ENCODE data around the gene PCLO.
"Not testable (repeated sequence)": the region's sequence is repeated elsewhere in the genome, so short reads cannot be mapped to it uniquely, and the experiment has no call there.

The PCLO gene

DNA sequence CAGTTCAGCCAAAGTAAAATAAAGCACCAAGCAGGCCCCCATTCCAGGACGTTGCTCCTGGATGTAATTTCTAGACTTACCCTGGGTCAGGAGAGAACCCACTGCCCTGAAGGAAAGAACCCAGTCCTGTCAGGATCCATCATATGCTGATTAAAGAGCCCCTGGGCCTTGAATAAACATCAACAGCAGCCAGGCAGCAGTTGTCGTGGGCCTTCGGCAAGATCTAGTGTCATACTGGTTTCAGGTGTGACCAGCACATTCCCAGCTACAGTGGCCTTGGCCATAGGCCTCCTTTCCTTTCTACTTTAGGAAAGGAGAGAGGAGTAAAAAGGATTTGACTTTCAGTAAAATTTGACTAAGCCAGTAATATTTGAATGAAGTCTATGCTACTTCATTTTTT is 430.0 kb downstream of the PCLO start:
- DNase-seq (ENCODE audit: low spot score) = no peak

DNA sequence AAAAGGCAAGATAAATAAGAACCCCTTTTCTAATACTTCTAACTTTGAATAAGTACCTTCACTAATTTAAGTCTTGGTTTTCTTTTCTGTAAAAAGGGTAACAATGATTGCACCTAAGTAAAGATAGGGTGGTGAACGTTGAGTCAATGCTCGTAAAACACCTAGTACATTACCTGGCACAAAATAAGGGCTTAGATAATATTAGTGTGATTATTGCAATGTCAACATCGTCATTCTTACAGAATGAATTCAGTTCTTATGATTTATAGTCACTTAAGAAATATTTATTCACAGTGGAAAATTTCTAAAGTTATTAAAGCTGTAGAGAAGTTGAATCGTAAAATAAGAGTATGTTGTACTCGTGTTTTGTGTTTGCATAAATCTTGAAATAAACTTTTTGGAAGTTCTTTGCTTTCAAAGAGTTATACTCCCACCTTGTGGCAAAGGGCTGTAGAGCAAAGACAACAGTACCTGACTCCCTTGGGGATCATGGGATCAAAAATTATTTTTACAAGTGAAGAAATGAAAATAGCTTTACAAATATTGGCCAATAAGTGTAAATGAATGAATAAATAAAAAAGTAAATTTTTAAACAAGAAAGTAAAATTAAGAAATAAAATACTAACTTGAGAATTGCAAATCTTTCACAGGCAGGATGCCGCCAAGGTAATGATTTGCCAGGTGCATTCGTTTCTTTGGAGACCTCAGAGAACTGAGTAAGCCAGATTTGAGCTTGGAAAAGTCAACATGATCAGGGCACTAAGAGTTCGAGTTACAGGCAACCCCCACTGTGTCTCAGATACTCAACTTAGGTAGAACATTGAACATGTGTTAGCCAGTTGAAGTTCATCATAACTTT is 433.3 kb downstream of the PCLO start:
- DNase-seq (ENCODE audit: low spot score) = no peak

DNA sequence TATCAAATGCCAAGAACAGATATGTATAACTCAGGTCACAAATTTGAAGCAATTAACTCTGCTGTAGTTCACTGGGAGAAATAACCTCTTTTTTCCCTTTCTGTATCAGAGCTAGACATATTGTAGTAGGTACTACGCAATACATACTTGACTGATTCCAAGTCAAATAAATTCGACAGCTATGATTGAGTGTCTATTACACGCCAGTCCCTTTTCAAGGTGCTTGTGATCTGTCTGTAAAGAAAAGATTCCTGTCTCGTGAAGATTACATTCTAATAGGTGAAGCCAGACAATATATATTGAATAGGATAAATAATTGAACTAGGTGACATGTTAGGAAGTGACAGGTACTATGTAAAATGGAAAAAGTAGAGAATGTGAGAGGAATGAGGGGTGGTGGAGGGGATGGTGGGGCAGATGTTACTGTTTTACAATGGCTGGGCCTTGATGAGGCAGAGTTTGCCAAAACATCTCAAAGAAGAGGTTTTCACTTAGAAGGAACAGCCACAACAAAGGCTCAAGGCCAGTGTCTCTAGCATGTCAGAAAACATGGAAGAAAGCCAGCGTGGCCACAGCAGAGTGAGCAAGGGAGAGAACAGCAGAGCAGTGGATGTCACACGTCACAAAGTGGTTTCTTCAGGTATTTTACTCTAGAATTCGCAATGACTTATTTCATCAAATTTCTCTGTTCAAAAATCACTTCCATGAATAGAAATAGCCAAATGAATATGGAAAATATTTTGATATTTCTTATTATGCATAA is 436.5 kb downstream of the PCLO start:
- DNase-seq (ENCODE audit: low spot score) = no peak

DNA sequence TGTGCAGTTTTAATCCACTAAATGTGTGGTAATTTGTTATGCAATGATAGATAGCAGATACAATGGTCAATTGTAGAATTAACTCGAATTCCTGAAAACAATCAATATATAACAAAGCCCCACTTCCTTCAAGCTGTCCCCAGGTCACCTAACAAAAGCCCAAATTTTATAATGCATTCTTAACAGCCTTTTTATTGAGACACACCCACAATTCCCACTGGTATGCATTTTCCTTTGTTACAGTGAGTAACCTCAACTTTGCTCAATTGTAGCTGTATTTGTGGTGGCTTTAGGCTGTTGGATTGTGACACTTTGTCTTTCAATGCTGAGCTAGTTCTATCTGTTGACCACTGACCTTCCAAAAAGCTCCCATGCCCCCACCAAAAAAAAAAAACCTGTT is 439.3 kb downstream of the PCLO start:
- no peak for DNase-seq (ENCODE audit: low spot score)

DNA sequence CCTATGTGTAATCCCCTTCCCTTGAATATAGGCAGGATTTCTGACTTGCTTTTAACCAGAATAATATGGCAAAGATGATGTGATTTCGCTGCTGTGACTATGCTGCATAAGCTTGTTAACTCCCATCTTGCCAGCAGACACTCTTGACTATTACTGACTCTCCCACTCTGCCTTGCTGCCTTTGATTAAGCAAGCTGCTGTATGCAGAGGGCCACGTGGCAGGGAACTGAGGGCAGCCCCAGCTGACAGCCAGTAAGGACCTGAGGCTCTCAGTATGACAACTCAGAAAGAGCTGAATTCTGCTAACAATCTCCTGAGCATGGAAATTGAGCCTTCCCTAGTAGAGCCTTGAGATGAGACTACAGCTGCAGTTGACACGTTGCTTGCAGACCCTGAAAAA is 439.7 kb downstream of the PCLO start:
- no peak for DNase-seq (ENCODE audit: low spot score)

DNA sequence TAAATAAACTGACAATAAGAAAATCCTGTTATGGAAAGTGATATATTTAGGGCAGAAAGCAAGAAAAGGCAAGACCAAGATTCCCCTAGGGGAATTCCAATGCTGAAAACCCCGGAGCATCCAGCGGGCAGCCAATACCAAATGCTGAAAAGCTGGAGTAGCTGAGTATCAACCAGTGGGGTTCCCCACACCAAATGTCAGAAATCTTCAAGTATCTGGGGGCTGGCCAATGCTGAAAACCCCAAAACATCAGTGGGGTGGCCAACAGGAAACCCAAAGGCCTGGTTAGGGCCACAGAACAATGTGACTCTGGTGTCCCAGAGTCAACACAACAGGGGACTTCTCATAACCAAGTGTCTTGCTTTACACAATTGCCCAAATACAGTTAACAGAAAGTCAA is 447.3 kb downstream of the PCLO start:
- DNase-seq (ENCODE audit: low spot score) = no peak

DNA sequence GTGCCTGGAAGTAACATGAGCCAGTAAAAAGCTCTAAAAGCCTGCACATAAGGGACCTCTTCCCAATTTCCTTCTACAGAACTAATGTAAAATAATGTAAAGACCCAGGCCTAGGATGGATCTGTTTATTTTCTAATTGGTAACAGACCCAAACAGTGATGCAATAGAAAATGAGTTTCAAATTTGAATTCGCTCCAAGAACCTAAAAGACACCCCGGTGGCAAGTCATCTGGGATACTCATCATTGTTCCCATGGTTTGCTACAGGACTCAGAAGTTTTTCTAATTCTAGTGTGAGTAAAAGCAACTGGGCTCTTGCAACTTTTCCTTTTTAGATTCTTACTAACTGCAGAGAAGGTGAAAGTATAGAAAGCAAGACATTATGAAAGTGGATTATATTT is 447.8 kb downstream of the PCLO start:
- DNase-seq (ENCODE audit: low spot score) = no peak

DNA sequence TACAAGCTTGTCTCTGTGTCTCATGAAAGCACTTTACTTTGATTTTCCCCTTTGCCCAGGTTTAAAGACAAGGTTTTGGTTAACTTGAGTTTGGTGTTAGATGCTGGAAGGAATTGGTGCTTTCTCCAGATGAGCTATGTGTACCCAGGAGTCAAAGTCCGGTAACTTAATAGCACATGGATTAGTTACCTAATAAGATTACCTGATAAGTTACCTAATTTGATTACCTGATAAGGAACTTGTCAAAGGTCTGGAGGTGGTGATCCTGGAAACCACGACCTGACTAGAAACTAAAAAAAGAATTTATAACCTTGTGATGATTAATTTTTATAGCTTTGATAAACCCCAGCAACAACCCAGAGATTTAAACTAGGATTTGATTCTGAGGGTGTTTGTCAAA is 449.2 kb downstream of the PCLO start:
- DNase-seq (ENCODE audit: low spot score) = no peak

DNA sequence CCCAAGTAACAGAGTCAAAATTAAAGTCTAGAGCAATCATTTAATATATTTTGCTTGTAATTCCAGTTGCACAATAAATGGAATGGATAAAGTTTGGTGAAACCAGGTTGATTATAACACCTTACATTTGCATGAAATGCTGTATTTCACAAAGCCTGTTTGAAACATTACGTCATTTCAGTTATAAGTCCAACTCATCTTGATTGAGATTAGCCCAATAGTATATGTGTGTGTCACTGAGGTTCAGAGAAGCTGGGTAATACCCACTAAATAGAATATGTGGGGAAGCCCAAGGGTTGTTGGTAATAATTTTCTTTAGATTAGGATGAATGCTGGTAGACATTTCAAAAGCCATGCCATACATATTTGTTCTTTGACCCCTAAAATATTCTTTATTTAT is 456.3 kb downstream of the PCLO start:
- DNase-seq (ENCODE audit: low spot score) = not testable (repeated sequence)

DNA sequence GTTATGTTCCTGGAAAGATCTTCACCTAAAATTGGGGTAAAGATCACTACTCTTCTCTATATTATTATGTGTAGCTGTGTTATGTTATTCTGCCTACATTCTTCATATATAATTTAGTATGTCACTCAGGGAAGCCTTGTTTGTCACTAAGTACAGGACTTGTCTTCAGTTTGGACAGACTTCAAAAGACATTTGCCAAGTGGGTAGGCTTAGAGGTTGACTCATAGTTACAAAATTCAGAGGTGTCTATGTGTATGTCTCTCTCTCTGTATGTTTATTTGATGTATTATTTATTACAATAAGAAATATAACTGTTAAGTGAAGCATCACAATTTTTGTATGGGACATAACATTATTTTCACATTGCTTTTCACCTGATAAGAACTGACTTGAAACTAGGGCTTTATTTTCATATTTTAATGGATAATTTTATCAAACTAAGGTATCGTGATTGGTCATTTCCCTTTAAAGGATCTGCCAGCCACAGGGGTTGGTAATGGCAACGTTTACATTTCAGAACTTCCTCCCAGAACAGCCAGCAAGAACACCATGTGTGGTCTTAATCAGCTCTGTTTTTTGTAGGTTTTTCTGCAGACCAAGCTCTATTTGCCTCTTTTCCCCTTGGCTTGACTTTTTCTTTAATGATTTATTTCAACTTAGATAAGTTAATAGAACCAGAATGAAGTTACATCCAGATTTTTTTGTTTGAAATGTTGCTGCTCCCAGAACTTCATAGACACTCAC is 457.0 kb downstream of the PCLO start:
- no peak for DNase-seq (ENCODE audit: low spot score)

DNA sequence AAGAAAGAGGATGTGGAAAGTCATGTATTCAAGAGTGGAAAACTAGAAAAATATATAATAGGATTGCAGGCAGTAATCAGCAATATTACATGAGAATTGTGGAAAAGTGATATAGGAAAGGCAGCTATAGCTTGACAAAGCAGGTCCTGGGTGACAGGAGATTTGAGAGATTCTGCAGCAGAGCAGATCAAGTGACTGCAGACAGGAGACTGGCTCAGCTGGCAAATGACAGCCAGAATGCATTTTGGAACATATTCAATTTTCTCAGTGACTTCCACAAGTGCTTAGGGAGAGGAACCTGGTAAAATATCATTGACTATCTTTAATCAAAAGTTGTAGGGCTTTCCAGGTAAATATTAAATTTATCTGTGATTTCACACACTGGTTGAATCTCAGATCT is 458.6 kb downstream of the PCLO start:
- no peak for DNase-seq (ENCODE audit: low spot score)
